Measurements from ENCODE around the gene CMIP.

The CMIP gene

GRCh38 chr16:81694494-81695280, 250.1 kb downstream of the CMIP start:
- no peak for DNase-seq

DNA sequence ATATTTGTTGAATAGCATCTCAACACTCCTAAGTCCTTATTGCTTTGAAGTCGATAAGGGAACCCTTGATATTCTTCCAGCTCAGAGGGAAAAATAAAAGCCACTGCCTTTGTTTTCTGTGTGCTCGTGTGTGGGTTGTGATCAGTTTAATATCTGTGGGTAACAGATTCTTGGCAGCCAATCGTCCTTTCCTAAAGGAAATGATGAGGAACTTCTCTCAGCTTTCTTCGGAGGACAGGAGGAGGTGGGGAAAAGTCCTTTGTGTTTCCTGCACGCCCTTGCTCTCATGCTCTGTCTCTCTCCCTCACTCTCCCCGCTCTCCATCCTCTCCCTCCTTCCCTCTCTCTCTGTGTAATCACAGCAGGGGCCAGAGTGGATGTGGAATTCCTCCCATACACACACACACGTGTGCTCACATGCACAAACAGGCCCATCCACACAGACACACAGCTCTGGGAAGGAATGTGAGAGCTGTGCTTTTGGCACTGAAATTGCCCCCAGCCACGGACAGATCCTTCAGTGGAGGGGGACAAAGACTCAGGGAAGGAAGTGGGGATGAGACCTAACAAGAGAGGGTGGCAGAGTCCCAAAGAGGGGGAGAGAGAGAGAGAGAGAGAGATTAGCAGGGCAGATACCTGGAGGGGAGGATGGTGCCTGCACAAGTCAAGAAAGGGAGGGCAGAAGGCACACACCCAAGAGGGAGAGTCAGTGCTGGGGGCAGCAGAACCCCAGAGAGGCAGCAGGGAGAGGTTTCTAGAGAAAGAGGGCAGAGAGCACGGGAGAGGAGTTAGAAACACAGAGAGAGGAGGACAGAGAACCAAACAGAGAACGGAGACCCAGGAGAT, 250.9 kb downstream of the CMIP start:
- DNase-seq, result no peak

- no peak for DNase-seq
Observed at GRCh38 chr16:81696166-81696960, 251.8 kb downstream of the CMIP start.

DNA sequence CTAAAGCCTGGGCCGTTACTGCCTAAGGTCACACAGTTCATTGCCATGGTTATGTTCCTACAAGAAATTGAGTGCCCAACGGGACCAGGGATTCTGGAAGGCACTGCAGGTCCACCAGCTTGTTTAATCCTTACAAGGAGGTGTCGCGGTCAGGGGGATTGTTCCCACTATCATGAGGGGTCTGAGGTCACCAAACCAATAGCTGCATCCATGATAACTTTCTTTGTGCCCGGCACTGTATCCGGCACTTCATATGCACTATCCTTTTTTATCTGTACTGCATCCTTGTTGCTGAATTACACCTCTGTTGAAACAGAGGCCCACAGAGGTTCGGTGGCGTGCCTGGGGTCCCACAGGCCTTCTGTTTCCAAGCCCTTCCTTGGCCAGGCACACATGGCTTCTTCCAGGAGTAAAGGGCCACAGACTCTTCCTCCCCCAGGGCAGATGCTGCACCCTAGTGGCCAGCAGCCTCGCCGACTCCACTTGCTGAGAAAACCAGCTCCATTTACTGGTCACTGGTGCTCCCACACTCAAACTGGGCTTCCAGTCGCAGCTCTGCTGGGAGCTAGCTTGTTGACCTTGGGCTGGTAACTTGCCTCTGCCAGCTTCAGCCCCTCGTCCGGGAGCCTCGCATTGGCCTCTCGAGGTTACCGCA, 252.5 kb downstream of the CMIP start:
- DNase-seq, result peak; percentile 2

DNA sequence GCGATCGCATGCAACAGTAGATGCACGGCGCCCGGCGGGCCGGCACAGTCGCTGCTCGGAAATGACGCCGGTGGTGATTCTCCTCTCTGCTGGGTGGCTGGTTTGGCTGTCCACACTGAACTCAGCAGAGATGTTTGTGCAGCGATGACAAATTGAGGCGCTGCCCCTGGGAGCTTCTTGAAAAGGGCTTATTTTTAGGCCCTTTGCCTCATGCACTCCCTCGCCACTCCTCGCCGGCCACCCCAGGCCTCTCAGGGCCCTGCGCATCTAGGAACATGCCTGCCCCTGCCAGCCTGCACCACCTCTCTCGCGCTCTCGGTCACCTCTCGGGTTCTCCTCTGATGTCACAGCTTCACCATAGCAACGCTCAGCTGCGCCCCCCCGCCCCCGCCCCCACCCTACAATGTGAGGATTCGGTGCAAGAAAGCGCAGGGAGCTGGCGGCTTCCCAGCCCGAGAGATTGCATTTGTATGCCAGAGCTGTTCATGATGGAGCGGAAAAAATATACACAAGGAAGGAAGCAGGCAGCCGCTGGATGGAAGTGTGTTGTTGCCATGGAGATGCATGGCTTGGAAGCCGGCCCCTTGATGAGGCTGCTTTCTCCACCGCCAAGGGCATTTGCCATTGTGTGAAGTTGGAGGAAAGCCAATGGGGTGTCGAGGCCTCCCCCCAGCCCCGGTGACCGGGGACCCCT, 253.2 kb downstream of the CMIP start:
- DNase-seq, result no peak

DNA sequence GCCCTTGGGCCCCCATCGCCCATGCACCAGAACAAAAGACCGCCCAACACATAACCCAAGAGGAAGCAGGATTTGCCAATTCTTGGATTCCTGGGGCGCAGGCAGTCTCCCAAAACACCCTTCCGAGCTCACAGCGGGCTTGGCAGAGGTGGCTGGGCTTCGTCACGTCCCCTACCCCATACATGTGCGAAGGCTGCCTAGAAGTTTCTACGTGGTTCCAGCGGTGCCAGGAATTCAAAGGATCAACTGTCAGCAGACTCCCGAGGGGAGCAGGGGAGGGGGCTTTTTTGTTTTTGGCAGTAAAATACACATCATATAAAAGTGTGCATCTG, 253.7 kb downstream of the CMIP start:
- DNase-seq, result no peak

DNA sequence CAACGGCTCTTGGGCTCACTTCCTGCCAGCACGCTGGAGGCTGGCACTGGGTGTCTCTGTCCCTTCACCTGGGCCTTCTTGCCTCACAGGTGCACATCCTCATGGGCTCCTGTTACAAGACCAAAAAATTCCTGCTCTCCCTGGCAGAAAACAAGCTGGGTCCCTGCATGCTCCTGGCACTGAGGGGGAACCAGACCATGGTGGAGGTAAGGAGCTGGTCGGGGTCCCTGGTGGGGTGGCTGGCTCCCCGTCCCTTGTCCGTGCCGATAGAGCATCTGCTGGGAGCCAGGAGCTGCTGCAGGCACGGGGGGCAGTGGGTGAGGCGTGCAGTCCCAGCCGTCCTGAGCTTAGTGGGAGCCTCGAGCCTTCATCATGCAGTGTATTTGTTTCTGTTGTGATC, 255.0 kb downstream of the CMIP start:
- DNase-seq, result no peak

DNA sequence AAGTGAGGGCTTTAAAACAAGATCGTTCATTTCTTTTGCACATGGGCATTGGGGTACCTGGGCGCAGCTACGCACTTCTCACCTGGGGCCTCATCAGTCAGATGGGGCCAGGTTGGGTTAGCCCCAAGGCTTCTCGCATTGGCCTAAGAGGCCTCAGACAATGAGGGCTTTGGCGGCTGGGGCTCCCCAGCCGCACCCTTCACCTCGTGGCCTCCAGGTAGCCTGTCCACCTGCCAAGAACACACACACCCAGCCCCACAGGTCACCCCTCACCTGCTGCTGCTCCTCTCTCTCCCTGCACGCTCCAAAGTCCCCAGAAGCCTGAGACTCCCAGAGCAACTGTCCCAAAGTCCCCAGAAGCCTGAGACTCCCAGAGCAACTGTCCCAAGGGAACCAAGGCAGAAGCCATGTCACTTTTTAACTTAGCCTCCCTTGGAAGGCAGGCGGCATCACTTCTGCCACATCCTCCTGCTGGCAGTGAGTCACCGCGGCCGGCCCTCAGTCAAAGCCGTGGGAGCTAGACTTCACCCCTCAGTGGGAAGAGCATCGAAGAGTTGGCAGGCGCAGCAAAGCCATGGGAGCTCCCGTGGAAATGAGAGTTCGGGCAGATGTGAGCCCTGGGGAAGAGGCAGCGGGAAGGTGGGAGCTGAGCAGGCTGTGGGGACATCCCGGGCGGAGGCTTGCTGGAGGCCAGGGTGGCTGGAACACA, 255.6 kb downstream of the CMIP start:
- DNase-seq, result no peak

DNA sequence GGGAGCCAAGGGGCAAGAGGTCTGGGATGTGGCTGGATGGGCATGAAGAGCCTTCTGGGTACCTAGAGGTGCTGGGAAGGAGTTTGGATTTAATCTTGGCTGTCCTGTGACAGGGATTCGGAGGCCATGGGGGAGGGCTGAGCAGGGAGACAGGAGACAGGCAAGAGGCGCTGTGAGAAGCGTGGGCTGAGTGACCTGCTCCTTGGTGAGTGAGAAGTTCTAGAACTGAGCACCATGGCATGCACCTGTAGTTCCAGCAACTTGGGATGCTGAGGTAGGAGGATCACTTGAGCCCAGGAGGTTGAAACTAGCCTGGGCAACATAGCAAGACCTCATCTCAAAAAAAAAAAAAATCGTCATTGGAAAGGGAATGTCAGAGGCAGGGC, 256.2 kb downstream of the CMIP start:
- DNase-seq, result no peak

DNA sequence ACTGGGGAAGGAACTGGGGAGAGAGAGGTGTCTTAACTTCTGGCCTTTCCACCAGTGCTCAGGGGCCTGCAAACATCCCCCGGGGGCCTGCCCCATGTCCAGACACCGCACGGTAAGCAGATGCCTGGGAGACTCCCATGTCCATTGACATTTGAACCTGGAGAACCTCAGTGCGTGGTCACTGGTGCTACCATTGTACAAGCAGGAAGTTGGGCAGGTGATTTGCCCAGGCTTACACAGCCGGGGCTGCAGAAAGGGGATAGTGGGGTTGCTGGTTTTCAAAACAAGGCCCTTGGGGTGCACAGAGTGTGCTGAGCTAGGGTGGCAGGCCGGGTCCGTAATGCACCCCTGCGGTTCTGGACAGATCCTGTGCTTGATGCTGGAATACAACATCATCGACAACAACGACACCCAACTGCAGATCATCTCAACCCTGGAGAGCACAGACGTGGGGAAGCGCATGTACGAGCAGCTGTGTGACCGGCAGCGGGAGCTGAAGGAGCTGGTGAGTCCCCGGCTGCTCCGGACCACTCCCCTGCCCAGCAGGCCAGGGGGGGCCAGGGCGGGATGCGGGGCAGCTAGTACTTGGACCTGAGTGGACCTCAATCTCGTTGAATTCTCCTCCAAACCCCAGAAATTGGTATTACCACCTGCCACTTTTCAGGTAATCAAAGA, 256.8 kb downstream of the CMIP start:
- no peak for DNase-seq

DNA sequence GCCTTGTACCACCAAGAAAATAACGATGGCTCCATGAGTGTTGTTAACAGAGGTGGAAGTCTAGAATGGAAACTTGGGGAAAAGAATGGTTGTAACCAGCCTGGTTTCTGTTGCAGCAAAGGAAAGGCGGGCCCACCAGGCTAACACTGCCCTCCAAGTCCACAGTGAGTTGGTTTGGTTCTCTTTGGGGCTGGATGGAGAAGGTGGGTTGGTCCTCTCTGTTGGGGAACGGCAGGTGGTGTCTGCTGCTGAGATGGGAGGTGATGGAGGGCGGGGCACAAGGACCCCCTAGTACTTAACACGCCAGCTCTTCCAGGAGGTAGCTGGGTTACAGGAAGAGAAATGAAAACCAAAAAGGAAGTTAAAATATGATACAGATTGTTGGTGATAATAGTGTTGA, 257.9 kb downstream of the CMIP start:
- DNase-seq, result no peak

DNA sequence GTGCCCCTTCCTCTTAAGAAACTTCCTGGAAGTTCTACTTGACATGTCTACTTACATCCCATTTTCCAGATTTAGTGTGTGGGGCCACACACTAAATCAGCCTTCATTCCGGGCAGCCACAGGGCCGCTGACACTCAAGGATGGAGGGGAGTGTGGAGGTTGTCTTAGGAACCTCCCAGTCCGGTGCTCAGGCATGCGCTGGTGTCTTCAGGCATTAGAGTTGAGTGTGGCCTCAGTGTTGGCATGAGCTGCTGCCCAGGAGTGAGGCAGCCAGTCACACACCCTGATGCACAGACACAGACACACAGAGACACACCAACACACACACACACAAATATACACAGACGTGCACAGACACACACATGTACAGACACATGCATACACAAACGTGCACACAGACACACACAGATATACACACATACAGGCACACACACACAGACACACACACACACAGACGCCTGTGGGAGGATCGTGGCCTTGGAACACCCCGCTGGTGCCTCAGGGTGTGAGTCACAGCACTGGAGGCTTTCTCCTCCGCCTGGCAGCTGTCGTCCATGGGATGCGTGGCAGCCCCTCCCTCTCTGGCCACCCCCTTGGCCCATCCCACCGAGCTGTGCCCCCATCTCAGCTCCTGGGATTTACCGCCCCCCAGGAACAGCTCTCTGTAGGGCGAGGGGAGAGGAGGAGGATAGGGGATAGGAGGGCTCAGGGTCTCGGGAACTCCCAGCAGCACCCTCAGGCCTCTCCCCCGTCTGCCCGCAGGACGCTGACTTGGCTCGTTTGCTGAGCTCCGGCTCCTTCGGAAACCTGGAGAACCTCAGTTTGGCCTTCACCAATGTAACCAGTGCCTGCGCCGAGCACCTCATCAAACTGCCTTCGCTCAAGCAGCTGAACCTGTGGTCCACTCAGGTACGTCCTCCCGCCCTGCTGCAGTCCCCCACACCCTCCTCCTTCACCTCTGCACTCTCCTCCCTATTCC, 258.9 kb downstream of the CMIP start:
- no peak for DNase-seq

DNA sequence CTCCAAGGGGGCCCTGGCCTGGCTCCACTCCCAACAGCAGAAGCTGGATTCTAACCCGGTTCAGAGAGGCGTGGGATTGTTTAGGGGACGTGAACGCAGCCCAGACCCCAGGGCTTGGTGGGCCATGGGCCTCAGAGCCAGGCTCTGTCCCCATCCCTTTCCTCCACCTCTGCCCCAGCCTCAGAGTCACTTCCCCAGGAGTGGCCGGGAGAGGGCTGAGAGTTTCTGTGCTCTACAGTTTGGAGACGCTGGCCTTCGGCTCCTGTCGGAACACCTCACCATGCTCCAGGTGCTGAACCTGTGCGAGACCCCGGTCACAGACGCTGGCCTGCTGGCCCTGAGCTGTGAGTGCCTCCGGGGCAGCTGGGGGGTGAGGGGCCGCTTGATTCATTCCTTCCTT, 260.7 kb downstream of the CMIP start:
- no peak for DNase-seq

- DNase-seq, result no peak
Observed at GRCh38 chr16:81706327-81707295, 262.0 kb downstream of the CMIP start.

DNA sequence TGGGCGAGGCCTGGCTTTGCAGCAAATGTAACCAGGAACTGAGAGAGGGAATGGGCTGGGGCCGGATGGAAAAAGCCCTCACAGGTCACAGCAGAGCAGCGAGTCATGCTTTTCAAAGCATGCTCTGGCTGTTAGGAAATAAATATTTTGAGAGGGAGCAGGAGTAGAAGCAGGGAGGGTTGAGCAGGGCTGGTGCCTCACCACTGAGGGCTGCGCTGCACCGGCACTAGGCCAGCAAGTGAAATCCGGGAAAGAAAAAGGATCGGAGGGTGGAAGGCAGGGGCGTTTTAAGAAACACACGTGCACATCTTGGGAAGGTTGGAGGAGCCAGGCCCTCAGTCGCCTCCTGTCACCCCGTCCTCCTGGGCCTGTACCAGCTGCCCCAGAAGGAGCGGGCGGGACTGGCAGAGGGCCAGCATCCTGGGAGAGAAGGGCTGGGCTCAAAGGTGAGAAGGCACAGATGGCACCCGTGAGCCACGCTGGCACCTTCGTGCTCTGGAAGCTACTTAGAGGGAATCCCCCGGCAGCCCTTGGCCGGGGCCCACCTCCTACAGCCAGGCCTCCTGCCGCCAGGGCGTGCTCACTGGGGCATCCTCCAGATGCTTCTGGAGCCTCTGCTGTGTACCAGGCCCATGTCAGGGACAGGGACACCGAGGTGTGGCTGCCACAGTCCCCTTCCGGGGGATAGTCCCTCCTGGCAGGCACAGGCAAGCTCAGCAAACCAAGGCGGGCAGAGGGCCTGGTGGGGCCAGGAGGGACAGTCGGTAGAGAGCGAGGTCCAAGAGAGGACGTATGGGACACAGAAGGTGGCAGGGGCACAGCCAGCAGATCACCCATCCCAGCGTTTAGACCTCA, 263.0 kb downstream of the CMIP start:
- no peak for DNase-seq

DNA sequence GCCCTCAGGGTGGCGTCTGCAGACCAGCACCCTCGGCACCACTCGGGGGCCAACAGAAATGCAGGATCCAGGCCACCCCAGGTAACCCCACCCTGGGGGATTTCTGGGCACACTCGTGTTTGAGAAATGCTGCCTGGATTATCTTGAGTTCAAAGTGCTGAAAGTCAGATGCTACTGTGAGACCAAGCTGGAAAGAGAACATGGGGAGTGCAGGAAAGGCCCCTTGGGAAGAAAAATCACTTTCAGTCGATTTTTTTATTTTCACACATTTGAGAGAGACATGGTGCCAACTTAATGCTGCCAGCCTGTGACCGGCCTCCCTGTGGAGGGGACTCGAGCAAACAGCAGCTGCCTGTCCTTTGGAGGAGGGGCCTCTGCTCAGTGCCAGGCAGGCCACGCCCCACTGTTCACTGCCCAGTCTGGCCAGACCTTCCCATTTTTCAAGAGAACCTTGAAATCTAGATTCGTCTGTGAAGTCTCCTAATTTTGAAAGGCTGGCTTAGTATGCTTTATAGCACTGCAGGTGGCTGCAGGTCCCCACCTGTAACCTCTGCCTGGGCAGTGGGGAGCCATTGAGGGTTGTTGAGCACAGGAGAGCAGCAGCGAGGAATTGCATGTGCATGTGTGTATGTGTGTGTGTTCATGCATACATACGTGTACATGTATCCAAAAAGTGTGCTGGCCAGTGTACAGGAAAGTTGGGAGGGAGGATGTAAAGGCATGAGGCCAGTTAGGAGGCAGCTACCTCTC, 263.8 kb downstream of the CMIP start:
- DNase-seq, result no peak
